Measurements from ENCODE around the gene SLC45A3. TPM values are rescaled to one million over a fixed set of nuclear protein-coding genes. Genes with fewer than 3 reads are reported as not detected.

The SLC45A3 gene
- total and polyA plus RNA-seq, 2 of the 4 experiments (the other 2 are of a cell fraction) = 1.4 to 2.5 TPM

DNA sequence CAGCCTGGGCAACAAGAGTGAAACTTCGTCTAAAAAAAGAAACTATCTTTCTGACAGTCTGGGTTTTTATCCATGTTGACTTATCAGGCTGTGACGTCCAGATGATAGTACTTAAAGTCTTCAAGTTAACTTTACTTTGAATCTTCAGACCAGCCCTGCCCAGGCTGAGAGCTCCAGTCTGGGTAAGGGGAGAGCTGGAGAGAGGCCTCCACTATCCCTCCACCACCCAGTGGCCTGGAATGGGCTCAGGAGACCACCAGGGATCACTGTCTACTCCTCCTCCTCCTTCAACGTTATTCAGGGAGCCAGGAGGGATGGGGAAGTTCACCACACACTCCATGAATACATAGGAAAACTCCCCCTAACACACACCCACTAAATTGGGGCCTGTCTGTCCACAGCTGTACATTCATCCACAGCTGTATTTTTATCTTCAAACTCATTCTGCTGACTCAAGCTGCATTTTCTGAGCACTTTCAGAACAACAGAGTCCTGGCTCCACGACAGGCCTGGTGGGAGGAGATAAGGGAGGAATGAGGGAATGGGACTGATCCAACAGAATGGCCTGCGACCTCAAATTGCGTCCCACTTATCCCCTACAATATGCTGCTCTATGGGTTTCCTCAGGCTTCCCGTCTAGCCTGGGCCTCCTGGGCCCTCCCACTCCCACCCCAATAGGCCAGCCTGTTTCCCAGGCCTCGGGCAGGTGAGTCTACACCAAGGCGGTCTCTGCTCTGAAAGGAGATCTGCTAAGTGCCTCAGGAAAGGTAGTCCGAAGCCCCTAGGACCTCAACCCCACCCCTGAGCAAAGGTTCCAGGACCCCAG is 1.8 kb downstream of the SLC45A3 start:
- Histone ChIP-seq H4K5ac (ENCODE audit: low read depth, low read length) (no peak overlapping the region; the same call in 1 of the 2 replicates), H2BK5ac (ENCODE audit: low read depth, low read length, poor library complexity, severe bottlenecking) (no peak overlapping the region), H4K20me1 (ENCODE audit: insufficient read depth, low read length) (no peaks in the 10 kb centered on the region), H3K14ac (replicated peaks; ENCODE audit: low read depth, low read length) (no peak overlapping the region), H3K4me2 (ENCODE audit: low read depth, low read length) (peak overlapping the region; percentile 42), H3K9me1 (ENCODE audit: insufficient read depth, low read length) (0 out of 2 replicates have a peak, but pooled peaks cover 3% of the 10 kb centered on the region), H2BK15ac (ENCODE audit: low read depth, low read length) (no peak overlapping the region), H3K4ac (ENCODE audit: low read depth, low read length) (peak overlapping the region; percentile 11; the same call in 1 of the 2 replicates), H3K23ac (ENCODE audit: low read depth, low read length) (0 out of 2 replicates have a peak overlapping the region, but pooled peaks have one; percentile 0), H3K56ac (ENCODE audit: extremely low read depth, insufficient read depth, low read length) (no peak overlapping the region), H3K27ac (ENCODE audit: insufficient read depth, low read length) (peak overlapping the region; percentile 46; the same call in 1 of the 2 replicates), H3K9ac (ENCODE audit: low read depth, low read length) (no peak overlapping the region), H3K18ac (ENCODE audit: low read depth, low read length) (no peak overlapping the region), H3K27me3 (ENCODE audit: control insufficient read depth, insufficient read depth, low read length) (peaks cover 3% of the 10 kb centered on the region; the same call in 1 of the 2 replicates), H2AFZ (replicated peaks; ENCODE audit: low read length, poor library complexity) (peak overlapping the region; percentile 98), H3K36me3 (ENCODE audit: control insufficient read depth, insufficient read depth, low read length) (no peaks in the 10 kb centered on the region), H3K4me1 (ENCODE audit: control insufficient read depth, insufficient read depth, low read length) (peaks cover 12% of the 10 kb centered on the region), H4K91ac (ENCODE audit: insufficient read depth, low read depth, low read length) (no peak overlapping the region; the same call in 1 of the 2 replicates), H4K8ac (ENCODE audit: low read depth in 2 of 2, low read length in 2 of 2) (peak overlapping the region in 1 of 2 experiments; percentile 86; a peak in 2 of 4 replicates), H2AK9ac (replicated peaks; ENCODE audit: low read depth, low read length, poor library complexity) (peak overlapping the region; percentile 69), H2BK120ac (ENCODE audit: low read depth, low read length) (no peak overlapping the region), H3K9me3 (ENCODE audit: control insufficient read depth, insufficient read depth, low read length) (no peaks in the 10 kb centered on the region), H2AK5ac (ENCODE audit: low read depth, low read length) (0 out of 2 replicates have a peak overlapping the region, but pooled peaks have one; percentile 52), H3K79me1 (ENCODE audit: low read depth in 1 of 2, low read length in 2 of 2) (peaks cover 5 to 19% of the 10 kb centered on the region in 2 experiments; a peak in 3 of 4 replicates), H2BK20ac (ENCODE audit: low read depth, low read length) (no peak overlapping the region), H3K4me3 (ENCODE audit: insufficient read depth, low read depth, low read length) (no peak overlapping the region)
- intact Hi-C loops (cut with micrococcal nuclease) = no loop called here
- ATAC-seq (ENCODE audit: low read depth) (peak; percentile 5), DNase-seq (peak; percentile 55)
- dilution Hi-C loops (cut with HindIII; ENCODE audit: low sequenced_read_pairs, unreplicated experiment) = no loop called here
- in situ Hi-C loops (cut with MboI; ENCODE audit: low sequenced_read_pairs) = no loop called here
- 57% methylated on average over 1 of the region's 10 CpGs; no CpG with 5 or more reads in 1 of the 2 experiments for WGBS, 2 experiments (ENCODE audit: extremely low coverage in 2 of 2, insufficient read length in 1 of 2)
- TF ChIP-seq, protein P1, sequence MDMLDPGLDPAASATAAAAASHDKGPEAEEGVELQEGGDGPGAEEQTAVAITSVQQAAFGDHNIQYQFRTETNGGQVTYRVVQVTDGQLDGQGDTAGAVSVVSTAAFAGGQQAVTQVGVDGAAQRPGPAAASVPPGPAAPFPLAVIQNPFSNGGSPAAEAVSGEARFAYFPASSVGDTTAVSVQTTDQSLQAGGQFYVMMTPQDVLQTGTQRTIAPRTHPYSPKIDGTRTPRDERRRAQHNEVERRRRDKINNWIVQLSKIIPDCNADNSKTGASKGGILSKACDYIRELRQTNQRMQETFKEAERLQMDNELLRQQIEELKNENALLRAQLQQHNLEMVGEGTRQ (IDR thresholded peaks at IDR 0.05; ENCODE audit: low read depth, low read length) = no peak
- TF ChIP-seq POLR2A (IDR thresholded peaks at IDR 0.05; ENCODE audit: low read depth, low read length) (no peak), CHD1 (IDR thresholded peaks at IDR 0.05; ENCODE audit: low read depth, low read length) (no peak), RAD21 (IDR thresholded peaks at IDR 0.05; ENCODE audit: low read length) (no peak), MAFK (IDR thresholded peaks at IDR 0.05; ENCODE audit: low read depth, low read length) (peak; percentile 88), CEBPB (IDR thresholded peaks at IDR 0.05; ENCODE audit: low read depth, low read length) (no peak), NFE2L2 (IDR thresholded peaks at IDR 0.05; ENCODE audit: low read depth, low read length) (no peak)
- TF ChIP-seq, protein P2, sequence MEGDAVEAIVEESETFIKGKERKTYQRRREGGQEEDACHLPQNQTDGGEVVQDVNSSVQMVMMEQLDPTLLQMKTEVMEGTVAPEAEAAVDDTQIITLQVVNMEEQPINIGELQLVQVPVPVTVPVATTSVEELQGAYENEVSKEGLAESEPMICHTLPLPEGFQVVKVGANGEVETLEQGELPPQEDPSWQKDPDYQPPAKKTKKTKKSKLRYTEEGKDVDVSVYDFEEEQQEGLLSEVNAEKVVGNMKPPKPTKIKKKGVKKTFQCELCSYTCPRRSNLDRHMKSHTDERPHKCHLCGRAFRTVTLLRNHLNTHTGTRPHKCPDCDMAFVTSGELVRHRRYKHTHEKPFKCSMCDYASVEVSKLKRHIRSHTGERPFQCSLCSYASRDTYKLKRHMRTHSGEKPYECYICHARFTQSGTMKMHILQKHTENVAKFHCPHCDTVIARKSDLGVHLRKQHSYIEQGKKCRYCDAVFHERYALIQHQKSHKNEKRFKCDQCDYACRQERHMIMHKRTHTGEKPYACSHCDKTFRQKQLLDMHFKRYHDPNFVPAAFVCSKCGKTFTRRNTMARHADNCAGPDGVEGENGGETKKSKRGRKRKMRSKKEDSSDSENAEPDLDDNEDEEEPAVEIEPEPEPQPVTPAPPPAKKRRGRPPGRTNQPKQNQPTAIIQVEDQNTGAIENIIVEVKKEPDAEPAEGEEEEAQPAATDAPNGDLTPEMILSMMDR (conservative IDR thresholded peaks at IDR 0.05; ENCODE audit: low read depth, low read length) = no peak
- BruUV-seq (replicated peaks) = no TSS peak
- ChIA-PET CTCF (interaction anchor here (0.6 to 1.5 kb wide), 4 partner anchors 16 to 24 kb away, joined by 3 to 7 read pairs (median 4); no protein-coding TSS in a partner anchor), POLR2A (ENCODE audit: unreplicated experiment) (no interaction called here)

All from IMR-90 (cell line).